KOPT-K1 (cell line): ENCODE results near the gene MPC1L.

ENCODE experiments used
- H3K27ac ChIP-seq: fragments of 200-600 bp; sonication (generic); 2 replicates; pipeline ENCODE4 v1.5.1; 2016; ENCODE audit warnings: antibody characterized with exemption, mild to moderate bottlenecking, low read depth, low read length; ENCODE audit not compliant: poor library complexity, severe bottlenecking
- H3K36me3 ChIP-seq: fragments of 200-600 bp; sonication (generic); 2 replicates; pipeline ENCODE4 v1.5.1; 2017; ENCODE audit warnings: antibody characterized with exemption, mild to moderate bottlenecking, low read length, moderate library complexity; ENCODE audit not compliant: insufficient read depth
- H3K9me3 ChIP-seq: fragments of 200-600 bp; sonication (generic); 2 replicates; pipeline ENCODE4 v1.5.1; 2017; ENCODE audit warnings: antibody characterized with exemption, low read length, mild to moderate bottlenecking; ENCODE audit not compliant: insufficient read depth, poor library complexity, severe bottlenecking

Gene MPC1L

DNA sequence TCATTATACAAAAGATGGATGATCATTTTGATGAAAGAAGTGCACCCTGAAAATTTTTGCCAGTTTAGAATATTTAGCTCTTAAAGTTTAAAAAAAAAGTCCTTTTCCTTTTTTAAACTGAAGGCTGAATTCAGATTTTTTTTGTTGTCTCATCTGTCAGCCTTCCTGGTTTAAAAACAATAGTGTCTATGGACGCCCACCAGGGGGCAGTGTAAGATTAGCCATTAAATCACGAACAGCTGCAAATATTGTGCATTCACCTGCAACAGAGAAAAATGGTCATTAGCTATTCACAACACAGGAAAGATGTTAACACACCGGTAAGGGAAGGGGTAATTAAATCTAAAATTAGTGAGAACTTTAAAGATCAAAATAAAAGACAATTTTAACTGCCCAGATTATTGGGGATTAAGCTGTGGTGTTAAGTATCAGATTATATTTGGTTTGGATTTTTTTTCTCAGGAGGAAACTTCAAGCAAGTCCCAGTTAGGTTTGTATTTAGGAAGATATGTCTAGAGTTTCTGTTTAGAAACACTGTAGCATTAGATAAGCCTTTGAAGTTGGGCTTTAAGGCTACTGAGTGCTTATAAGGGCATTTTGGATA is 28.5 kb downstream of the MPC1L start:
- H3K9me3 ChIP-seq: no peaks in the 10 kb centered on the region
- peaks cover 55% of the 10 kb centered on the region for H3K36me3 ChIP-seq
- no peak overlapping the region for H3K27ac ChIP-seq

GRCh38 chrX:40652664-40653063 is 29.4 kb downstream of the MPC1L start:
- Histone ChIP-seq H3K27ac (no peak overlapping the region), H3K36me3 (peaks cover 64% of the 10 kb centered on the region), H3K9me3 (no peaks in the 10 kb centered on the region)

DNA sequence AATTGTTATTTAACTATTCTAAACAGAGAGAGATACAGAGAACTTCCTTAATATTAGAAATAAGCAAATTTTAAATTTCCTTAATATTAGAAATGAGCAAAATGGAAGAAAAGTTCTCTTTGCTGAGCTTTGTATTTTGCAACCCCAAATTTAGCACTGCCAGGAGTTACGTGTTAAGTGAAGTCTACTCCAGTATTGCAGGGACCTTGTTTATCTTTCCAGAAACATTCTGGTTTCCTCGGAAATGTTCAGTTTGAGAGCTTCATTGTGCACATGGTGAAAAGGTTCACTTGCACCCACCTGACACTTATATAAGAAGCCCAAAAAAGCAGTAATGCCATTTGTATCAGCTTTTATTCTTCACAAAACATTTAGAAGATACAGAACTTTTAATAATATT is 30.3 kb downstream of the MPC1L start:
- no peak overlapping the region for H3K27ac ChIP-seq
- H3K9me3 ChIP-seq: no peaks in the 10 kb centered on the region
- peaks cover 69% of the 10 kb centered on the region for H3K36me3 ChIP-seq

DNA sequence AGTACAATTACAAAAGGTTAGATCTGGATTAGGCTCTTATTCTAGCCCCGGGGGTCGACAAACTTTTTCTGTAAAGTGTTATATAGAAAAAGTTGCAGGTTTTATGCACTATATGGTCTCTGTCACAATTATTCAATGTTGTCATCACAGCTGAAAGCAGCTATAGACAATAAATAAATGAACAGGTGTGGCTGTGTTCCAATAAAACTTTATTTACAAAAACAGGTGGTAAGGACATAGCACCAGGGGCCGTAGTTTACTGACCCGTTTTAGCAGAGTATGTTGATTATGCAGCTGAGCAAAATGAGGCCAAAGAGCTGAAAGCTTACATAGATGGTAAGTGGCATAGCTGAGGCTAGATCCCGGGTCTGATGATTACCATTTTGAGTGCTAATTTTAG is 37.2 kb downstream of the MPC1L start:
- H3K9me3 ChIP-seq: no peaks in the 10 kb centered on the region
- H3K27ac ChIP-seq: no peak overlapping the region
- peaks cover 79% of the 10 kb centered on the region for H3K36me3 ChIP-seq

DNA sequence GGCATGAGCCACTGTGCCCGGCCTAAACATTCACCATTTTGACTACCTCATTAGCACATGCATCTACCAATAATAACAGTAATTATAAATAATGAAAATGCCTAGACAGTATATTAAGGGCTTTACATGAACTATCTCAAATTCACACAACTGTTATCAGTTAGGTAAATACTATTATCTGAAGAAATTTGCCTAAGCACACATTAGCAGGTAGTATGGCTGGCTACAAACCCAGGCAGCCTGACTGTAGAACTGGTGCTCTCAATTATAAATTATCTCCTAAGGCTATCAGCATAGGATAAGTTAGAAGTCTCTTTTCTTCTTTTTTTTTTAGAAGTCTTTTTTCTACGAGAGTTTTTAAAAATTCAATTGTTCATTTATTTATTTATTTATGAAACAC is 38.3 kb downstream of the MPC1L start:
- peaks cover 83% of the 10 kb centered on the region for H3K36me3 ChIP-seq
- no peak overlapping the region for H3K27ac ChIP-seq
- no peaks in the 10 kb centered on the region for H3K9me3 ChIP-seq

DNA sequence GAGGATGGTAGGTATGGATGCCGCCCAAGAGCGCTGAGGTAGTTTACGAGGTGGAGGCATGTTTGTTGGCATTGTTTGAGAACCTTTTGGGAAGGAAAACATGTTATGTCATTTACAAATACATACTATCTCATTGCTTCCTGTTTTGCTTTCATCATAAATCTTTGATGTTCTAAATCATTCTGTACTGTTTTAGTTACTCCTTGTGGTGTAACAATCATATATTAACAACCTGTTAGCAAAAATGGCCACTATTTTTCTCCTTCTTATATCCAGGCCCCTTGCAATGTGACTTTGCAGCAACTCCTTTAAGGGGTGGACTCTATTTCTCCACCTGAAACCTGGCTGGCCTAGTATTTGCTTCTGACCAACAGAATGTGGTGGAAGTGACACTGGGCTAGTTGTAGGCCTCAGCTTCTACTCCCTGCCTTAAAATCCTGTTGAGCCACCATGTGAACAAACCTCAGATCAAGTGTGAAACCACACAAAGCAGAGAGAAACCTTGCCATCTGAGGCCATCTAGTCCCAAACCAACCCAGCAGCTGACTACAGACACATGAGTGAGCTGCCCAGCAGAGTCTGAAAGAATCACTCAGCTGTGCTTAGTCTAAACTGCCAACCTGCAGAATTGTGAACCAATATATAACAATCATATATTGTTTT is 40.0 kb downstream of the MPC1L start:
- H3K36me3 ChIP-seq: peaks cover 87% of the 10 kb centered on the region
- no peaks in the 10 kb centered on the region for H3K9me3 ChIP-seq
- H3K27ac ChIP-seq: no peak overlapping the region

DNA sequence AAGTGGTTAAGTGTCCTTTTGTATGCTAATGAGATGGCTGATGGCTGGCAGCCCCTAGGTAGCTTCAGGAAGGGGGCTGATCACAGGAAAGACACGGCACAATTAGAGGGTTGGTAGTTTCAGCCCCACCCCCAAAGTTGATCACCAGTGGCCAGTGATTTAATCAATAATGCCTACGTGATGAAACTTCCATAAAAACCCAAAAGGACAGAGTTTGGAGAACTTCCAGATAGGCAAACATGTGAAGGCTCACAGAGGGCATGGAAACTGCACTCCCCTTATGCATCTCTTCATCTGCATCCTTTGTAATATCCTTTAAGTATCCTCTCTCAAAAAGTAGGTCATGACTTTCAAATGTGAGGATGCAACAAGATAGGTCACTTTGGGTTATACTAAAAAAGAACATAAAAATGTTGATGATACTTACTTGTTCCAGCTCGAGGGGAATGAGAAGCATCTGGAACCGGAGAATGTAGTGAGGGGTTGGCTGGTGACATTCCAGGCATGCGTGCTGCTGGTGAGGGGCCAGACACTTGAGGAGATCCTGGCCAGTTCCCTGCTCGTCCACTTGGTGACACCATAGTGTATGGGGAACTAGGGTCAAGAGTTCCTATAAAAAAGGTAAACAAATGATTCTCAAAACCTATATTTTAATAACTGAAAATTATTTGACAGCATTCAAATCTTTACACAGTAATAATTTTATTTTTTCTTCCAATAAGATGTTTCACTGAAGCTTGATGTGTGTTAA is 40.8 kb downstream of the MPC1L start:
- no peaks in the 10 kb centered on the region for H3K9me3 ChIP-seq
- peaks cover 88% of the 10 kb centered on the region for H3K36me3 ChIP-seq
- no peak overlapping the region for H3K27ac ChIP-seq

GRCh38 chrX:40671126-40671525 is 47.9 kb downstream of the MPC1L start:
- peaks cover 95% of the 10 kb centered on the region for H3K36me3 ChIP-seq
- H3K27ac ChIP-seq: no peak overlapping the region
- H3K9me3 ChIP-seq: no peaks in the 10 kb centered on the region
